ENCODE data around the gene SLC25A42. TPM values are rescaled to one million over a fixed set of nuclear protein-coding genes. Genes with fewer than 3 reads are reported as not detected.
"Not testable (repeated sequence)": the region's sequence is repeated elsewhere in the genome, so short reads cannot be mapped to it uniquely, and the experiment has no call there.

SLC25A42 gene
- 27.2 TPM for total RNA-seq
- long read RNA-seq, transcript SLC25A42-201 (8 exons, 3,120 nt), result major isoform, 107 of 163 reads
- long read RNA-seq, transcript SLC25A42-203 (3 exons, 753 nt), result minor isoform, 9 of 163 reads
- long read RNA-seq, partial matches to known transcripts, result 33 of 163 reads
- long read RNA-seq, other reads (novel, unspliced or antisense), result 14 of 163 reads

- DNase-seq (peak; percentile 99), ATAC-seq (ENCODE audit: poor library complexity) (peak; percentile 94)
- intact Hi-C loops (cut with DNase I), result no loop called here
These were observed at the start of gene SLC25A42 for GRCh38 chr19:19063183-19064097. TSS of gene SLC25A42 (plus strand) at chr19:19063994. CDS start at chr19:19096125, 32,131 bp downstream.

- intact Hi-C loops (cut with DNase I), result no loop called here
- ATAC-seq (ENCODE audit: poor library complexity), result no peak
- DNase-seq, result no peak
These were observed 42.7 kb upstream of the SLC25A42 start for GRCh38 chr19:19021115-19021514.

GRCh38 chr19:19022380-19022961 is 41.3 kb upstream of the SLC25A42 start:
- no peak for DNase-seq
- intact Hi-C loops (cut with DNase I), result no loop called here

GRCh38 chr19:19023376-19023775 is 40.4 kb upstream of the SLC25A42 start:
- intact Hi-C loops (cut with DNase I); ATAC-seq (ENCODE audit: poor library complexity); DNase-seq: not testable (repeated sequence)

More at GRCh38 chr19:19022380-19022961, 41.3 kb upstream of the SLC25A42 start:
- no peak for ATAC-seq (ENCODE audit: poor library complexity)

GRCh38 chr19:19025861-19026260 is 37.9 kb upstream of the SLC25A42 start:
- ATAC-seq (ENCODE audit: poor library complexity) (no peak), DNase-seq (no peak)
- intact Hi-C loops (cut with DNase I), result no loop called here

- DNase-seq (no peak), ATAC-seq (ENCODE audit: poor library complexity) (peak; percentile 36)
- intact Hi-C loops (cut with DNase I), result no loop called here
These were observed 37.4 kb upstream of the SLC25A42 start for GRCh38 chr19:19026299-19026971.

GRCh38 chr19:19027228-19027627 is 36.6 kb upstream of the SLC25A42 start:
- DNase-seq (no peak), ATAC-seq (ENCODE audit: poor library complexity) (no peak)
- intact Hi-C loops (cut with DNase I), result no loop called here

- ATAC-seq (ENCODE audit: poor library complexity) (no peak), DNase-seq (no peak)
- intact Hi-C loops (cut with DNase I), result no loop called here
These were observed 35.3 kb upstream of the SLC25A42 start for GRCh38 chr19:19028526-19028925.

GRCh38 chr19:19031891-19032290 is 31.9 kb upstream of the SLC25A42 start:
- no peak for ATAC-seq (ENCODE audit: poor library complexity)
- DNase-seq, result no peak
- intact Hi-C loops (cut with DNase I), result no loop called here

- DNase-seq (peak; percentile 88), ATAC-seq (ENCODE audit: poor library complexity) (peak; percentile 67)
- intact Hi-C loops (cut with DNase I), result no loop called here
These were observed 31.2 kb upstream of the SLC25A42 start for GRCh38 chr19:19032420-19033175.

- ATAC-seq (ENCODE audit: poor library complexity) (no peak), DNase-seq (no peak)
- intact Hi-C loops (cut with DNase I), result no loop called here
These were observed 30.7 kb upstream of the SLC25A42 start for GRCh38 chr19:19033176-19033425.

- peak; percentile 94 for ATAC-seq (ENCODE audit: poor library complexity)
- intact Hi-C loops (cut with DNase I), result no loop called here
- peak; percentile 92 for DNase-seq
These were observed 30.2 kb upstream of the SLC25A42 start, which contains the start of the genes ARMC6 and SUGP2 for GRCh38 chr19:19033426-19034203. TSS of gene ARMC6 (plus strand) at chr19:19033603. CDS start at chr19:19034210, 607 bp downstream. TSS of gene SUGP2 (minus strand) at chr19:19033517. CDS start at chr19:19031071, 2,446 bp downstream.

GRCh38 chr19:19034204-19034624 is 29.6 kb upstream of the SLC25A42 start:
- DNase-seq (no peak), ATAC-seq (ENCODE audit: poor library complexity) (no peak)
- intact Hi-C loops (cut with DNase I), result no loop called here

- intact Hi-C loops (cut with DNase I), result no loop called here
- DNase-seq (no peak), ATAC-seq (ENCODE audit: poor library complexity) (no peak)
These were observed 23.9 kb upstream of the SLC25A42 start for GRCh38 chr19:19039901-19040300.

GRCh38 chr19:19040417-19040816 is 23.4 kb upstream of the SLC25A42 start:
- DNase-seq (peak; percentile 58), ATAC-seq (ENCODE audit: poor library complexity) (peak; percentile 69)
- intact Hi-C loops (cut with DNase I), result no loop called here

- ATAC-seq (ENCODE audit: poor library complexity) (no peak), DNase-seq (no peak)
- intact Hi-C loops (cut with DNase I), result no loop called here
These were observed 21.0 kb upstream of the SLC25A42 start for GRCh38 chr19:19042732-19043280.

- intact Hi-C loops (cut with DNase I), result no loop called here
- ATAC-seq (ENCODE audit: poor library complexity), result no peak
- DNase-seq, result no peak
These were observed 20.3 kb upstream of the SLC25A42 start for GRCh38 chr19:19043481-19043880.

Data from Right ventricle myocardium superior (tissue), 1 donor.